ENCODE data around the gene STAT5A.

- TF ChIP-seq CTCF (IDR thresholded peaks at IDR 0.05) = no peak
- no peak for TF ChIP-seq POLR2A (IDR thresholded peaks at IDR 0.05)
Measured at GRCh38 chr17:42313389-42313772, 25.1 kb downstream of the STAT5A start.

Measured in heart left ventricle (tissue), 13 donors.